ENCODE measurements around the gene FAM222A. TPM values are rescaled to one million over a fixed set of nuclear protein-coding genes. Genes with fewer than 3 reads are reported as not detected.

FAM222A gene
- total RNA-seq, 2 experiments from 2014 or later = 0.39 to 0.53 TPM

DNA sequence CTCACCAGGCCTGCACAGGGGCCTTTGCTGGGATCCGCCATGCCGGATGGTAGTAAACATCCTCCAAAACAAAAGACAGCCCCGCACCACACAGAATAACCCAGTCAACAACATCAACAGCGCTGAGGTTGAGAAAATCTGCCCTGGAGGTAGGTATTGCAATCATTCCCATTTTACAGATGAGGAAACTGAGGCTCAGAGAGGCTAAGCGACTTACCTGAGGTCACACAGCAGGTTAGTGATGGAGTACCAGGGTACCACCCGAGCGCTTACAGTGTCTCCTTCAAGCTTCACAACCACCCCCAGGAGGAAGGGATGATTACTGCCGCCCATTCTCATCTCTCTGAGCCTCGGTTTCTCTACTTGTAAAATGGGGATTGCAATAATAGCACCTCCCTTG is 104.6 kb downstream of the FAM222A start:
- no peak for ATAC-seq
- H3K27me3 Mint-ChIP-seq = no peaks in the 10 kb centered on the region
- ChIA-PET CTCF (interaction anchor here (0.6 to 2.1 kb wide), 2 partner anchors 12 to 27 kb away, joined by 3 to 8 read pairs; no protein-coding TSS in a partner anchor), POLR2A (no interaction called here)
- no peak for DNase-seq
- intact Hi-C loops (cut with DNase I, micrococcal nuclease) = no loop called here
- no peaks in the 10 kb centered on the region for H3K4me1 Mint-ChIP-seq
- no peak overlapping the region for H3K4me3 Mint-ChIP-seq
- no peaks in the 10 kb centered on the region for H3K36me3 Mint-ChIP-seq (ENCODE audit: low read depth)
- H3K9me3 Mint-ChIP-seq (ENCODE audit: low read depth) = no peaks in the 10 kb centered on the region
- no peak overlapping the region for H3K27ac Mint-ChIP-seq

DNA sequence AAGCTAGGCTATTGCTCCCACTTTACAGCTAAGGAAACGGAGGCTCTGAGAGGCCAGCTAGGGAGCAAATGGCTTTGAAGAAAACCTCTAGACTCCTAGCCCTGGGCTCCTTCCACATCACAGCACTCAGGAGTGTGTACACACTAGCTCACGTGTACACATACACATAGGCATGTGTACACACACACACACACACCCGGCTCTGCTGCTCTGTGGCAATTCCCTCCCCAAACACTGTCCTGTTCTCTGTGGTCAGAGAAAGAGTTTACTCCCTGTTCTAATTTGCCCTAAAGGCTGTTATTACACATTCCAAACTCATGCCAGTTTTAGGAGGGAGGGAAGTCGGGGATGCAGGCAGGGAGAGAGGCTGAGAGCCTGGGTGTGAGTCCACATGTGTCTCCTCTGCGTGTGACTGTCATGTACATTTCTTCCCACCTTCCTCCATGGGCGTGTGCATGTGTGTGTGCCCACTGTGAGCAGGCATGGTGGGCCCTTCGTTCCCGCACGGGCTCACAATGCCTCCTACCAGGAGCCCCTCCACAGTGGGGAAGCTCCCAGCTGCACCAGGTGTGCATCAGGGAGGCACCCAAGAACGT is 105.4 kb downstream of the FAM222A start:
- DNase-seq (no peak), ATAC-seq (no peak)
- no peak overlapping the region for H3K4me3 Mint-ChIP-seq
- H3K27me3 Mint-ChIP-seq = no peaks in the 10 kb centered on the region
- H3K4me1 Mint-ChIP-seq = no peaks in the 10 kb centered on the region
- POLR2A ChIA-PET = no interaction called here
- no peak overlapping the region for H3K27ac Mint-ChIP-seq
- CTCF ChIA-PET = interaction anchor here (0.6 to 2.1 kb wide), 4 partner anchors 13 to 27 kb away, joined by 3 to 8 read pairs (median 4); no protein-coding TSS in a partner anchor
- no peaks in the 10 kb centered on the region for H3K36me3 Mint-ChIP-seq (ENCODE audit: low read depth)
- H3K9me3 Mint-ChIP-seq (ENCODE audit: low read depth) = no peaks in the 10 kb centered on the region
- intact Hi-C loops (cut with DNase I, micrococcal nuclease) = no loop called here

Other genes starting within 250 kb of the FAM222A start
- 10 to 100 TPM; 42.0 to 46.3 TPM for gene KCTD10, start 236.5 kb upstream of the FAM222A start, total RNA-seq
- gene UBE3B, start 236.2 kb upstream of the FAM222A start, total RNA-seq = 10 to 100 TPM; 25.7 to 27.2 TPM
- gene MMAB, start 140.3 kb upstream of the FAM222A start, total RNA-seq = 10 to 100 TPM; 37.7 to 44.3 TPM
- 10 to 100 TPM; 17.8 to 18.7 TPM for gene MVK, start 140.0 kb upstream of the FAM222A start, total RNA-seq
- not detected for gene TRPV4, start 119.6 kb downstream of the FAM222A start, total RNA-seq
- gene GLTP, start 166.7 kb downstream of the FAM222A start, total RNA-seq = 10 to 100 TPM; 24.2 to 26.9 TPM
- gene TCHP, start 186.4 kb downstream of the FAM222A start, total RNA-seq = 10 to 100 TPM; 15.1 to 16.1 TPM